ENCODE results near the gene PCYT2.

DNA sequence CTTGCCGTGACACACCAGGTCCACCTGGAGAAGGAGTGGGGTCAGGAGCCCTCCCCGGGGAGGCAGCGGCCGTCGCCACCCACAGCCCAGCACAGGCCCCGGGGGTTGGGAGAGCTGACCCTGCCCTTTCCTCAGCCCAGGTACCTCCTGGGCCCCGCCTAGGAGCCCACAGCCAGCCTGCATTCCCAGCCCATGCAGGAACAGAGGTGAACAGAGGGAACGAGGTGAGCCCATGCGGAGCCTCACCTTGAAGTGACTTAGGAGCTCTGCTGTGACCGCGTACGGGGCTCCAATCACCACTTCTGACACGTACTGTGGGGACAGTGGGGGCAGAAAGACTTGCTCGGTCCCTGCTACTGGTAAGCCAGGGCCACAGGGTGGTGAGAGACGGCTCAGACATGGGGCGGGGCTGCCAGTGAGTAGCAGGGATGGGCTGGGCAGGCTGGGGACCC is 5.7 kb downstream of the PCYT2 start:
- no peak for TF ChIP-seq ZNF507 (tag; conservative IDR thresholded peaks at IDR 0.05)
- TF ChIP-seq, protein P1, sequence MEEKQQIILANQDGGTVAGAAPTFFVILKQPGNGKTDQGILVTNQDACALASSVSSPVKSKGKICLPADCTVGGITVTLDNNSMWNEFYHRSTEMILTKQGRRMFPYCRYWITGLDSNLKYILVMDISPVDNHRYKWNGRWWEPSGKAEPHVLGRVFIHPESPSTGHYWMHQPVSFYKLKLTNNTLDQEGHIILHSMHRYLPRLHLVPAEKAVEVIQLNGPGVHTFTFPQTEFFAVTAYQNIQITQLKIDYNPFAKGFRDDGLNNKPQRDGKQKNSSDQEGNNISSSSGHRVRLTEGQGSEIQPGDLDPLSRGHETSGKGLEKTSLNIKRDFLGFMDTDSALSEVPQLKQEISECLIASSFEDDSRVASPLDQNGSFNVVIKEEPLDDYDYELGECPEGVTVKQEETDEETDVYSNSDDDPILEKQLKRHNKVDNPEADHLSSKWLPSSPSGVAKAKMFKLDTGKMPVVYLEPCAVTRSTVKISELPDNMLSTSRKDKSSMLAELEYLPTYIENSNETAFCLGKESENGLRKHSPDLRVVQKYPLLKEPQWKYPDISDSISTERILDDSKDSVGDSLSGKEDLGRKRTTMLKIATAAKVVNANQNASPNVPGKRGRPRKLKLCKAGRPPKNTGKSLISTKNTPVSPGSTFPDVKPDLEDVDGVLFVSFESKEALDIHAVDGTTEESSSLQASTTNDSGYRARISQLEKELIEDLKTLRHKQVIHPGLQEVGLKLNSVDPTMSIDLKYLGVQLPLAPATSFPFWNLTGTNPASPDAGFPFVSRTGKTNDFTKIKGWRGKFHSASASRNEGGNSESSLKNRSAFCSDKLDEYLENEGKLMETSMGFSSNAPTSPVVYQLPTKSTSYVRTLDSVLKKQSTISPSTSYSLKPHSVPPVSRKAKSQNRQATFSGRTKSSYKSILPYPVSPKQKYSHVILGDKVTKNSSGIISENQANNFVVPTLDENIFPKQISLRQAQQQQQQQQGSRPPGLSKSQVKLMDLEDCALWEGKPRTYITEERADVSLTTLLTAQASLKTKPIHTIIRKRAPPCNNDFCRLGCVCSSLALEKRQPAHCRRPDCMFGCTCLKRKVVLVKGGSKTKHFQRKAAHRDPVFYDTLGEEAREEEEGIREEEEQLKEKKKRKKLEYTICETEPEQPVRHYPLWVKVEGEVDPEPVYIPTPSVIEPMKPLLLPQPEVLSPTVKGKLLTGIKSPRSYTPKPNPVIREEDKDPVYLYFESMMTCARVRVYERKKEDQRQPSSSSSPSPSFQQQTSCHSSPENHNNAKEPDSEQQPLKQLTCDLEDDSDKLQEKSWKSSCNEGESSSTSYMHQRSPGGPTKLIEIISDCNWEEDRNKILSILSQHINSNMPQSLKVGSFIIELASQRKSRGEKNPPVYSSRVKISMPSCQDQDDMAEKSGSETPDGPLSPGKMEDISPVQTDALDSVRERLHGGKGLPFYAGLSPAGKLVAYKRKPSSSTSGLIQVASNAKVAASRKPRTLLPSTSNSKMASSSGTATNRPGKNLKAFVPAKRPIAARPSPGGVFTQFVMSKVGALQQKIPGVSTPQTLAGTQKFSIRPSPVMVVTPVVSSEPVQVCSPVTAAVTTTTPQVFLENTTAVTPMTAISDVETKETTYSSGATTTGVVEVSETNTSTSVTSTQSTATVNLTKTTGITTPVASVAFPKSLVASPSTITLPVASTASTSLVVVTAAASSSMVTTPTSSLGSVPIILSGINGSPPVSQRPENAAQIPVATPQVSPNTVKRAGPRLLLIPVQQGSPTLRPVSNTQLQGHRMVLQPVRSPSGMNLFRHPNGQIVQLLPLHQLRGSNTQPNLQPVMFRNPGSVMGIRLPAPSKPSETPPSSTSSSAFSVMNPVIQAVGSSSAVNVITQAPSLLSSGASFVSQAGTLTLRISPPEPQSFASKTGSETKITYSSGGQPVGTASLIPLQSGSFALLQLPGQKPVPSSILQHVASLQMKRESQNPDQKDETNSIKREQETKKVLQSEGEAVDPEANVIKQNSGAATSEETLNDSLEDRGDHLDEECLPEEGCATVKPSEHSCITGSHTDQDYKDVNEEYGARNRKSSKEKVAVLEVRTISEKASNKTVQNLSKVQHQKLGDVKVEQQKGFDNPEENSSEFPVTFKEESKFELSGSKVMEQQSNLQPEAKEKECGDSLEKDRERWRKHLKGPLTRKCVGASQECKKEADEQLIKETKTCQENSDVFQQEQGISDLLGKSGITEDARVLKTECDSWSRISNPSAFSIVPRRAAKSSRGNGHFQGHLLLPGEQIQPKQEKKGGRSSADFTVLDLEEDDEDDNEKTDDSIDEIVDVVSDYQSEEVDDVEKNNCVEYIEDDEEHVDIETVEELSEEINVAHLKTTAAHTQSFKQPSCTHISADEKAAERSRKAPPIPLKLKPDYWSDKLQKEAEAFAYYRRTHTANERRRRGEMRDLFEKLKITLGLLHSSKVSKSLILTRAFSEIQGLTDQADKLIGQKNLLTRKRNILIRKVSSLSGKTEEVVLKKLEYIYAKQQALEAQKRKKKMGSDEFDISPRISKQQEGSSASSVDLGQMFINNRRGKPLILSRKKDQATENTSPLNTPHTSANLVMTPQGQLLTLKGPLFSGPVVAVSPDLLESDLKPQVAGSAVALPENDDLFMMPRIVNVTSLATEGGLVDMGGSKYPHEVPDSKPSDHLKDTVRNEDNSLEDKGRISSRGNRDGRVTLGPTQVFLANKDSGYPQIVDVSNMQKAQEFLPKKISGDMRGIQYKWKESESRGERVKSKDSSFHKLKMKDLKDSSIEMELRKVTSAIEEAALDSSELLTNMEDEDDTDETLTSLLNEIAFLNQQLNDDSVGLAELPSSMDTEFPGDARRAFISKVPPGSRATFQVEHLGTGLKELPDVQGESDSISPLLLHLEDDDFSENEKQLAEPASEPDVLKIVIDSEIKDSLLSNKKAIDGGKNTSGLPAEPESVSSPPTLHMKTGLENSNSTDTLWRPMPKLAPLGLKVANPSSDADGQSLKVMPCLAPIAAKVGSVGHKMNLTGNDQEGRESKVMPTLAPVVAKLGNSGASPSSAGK (IDR thresholded peaks at IDR 0.05), result no peak
- TF ChIP-seq JUND (IDR thresholded peaks at IDR 0.05; ENCODE audit: borderline replicate concordance, low read depth, low read length), result no peak
- TF ChIP-seq JUND (tag; IDR thresholded peaks at IDR 0.05; ENCODE audit: borderline replicate concordance, low read depth, low read length), result no peak
- TF ChIP-seq CEBPB (tag; IDR thresholded peaks at IDR 0.05), result no peak
- no peak for TF ChIP-seq TCF7L2 (IDR thresholded peaks at IDR 0.05; ENCODE audit: low read depth, low read length)
- no peak for TF ChIP-seq PHF8 (IDR thresholded peaks at IDR 0.05; ENCODE audit: borderline replicate concordance, low read length)
- no peak for TF ChIP-seq CBX5 (IDR thresholded peaks at IDR 0.05; ENCODE audit: borderline replicate concordance, low read depth)
- no peak for TF ChIP-seq GTF2F1 (IDR thresholded peaks at IDR 0.05; ENCODE audit: low read depth, low read length)
- TF ChIP-seq, protein P2, sequence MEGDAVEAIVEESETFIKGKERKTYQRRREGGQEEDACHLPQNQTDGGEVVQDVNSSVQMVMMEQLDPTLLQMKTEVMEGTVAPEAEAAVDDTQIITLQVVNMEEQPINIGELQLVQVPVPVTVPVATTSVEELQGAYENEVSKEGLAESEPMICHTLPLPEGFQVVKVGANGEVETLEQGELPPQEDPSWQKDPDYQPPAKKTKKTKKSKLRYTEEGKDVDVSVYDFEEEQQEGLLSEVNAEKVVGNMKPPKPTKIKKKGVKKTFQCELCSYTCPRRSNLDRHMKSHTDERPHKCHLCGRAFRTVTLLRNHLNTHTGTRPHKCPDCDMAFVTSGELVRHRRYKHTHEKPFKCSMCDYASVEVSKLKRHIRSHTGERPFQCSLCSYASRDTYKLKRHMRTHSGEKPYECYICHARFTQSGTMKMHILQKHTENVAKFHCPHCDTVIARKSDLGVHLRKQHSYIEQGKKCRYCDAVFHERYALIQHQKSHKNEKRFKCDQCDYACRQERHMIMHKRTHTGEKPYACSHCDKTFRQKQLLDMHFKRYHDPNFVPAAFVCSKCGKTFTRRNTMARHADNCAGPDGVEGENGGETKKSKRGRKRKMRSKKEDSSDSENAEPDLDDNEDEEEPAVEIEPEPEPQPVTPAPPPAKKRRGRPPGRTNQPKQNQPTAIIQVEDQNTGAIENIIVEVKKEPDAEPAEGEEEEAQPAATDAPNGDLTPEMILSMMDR (IDR thresholded peaks at IDR 0.05 in 2 of 3, conservative IDR thresholded peaks at IDR 0.05 in 1 of 3; ENCODE audit: insufficient read depth in 2 of 3, low read depth in 1 of 3, low read length in 3 of 3), result no peak
- TF ChIP-seq MAZ (CRISPR knock-in tag; conservative IDR thresholded peaks at IDR 0.05 in 1 of 2, IDR thresholded peaks at IDR 0.05 in 1 of 2), result no peak
- TF ChIP-seq HDAC6 (IDR thresholded peaks at IDR 0.05; ENCODE audit: low read depth, low read length), result no peak
- TF ChIP-seq, protein P3, sequence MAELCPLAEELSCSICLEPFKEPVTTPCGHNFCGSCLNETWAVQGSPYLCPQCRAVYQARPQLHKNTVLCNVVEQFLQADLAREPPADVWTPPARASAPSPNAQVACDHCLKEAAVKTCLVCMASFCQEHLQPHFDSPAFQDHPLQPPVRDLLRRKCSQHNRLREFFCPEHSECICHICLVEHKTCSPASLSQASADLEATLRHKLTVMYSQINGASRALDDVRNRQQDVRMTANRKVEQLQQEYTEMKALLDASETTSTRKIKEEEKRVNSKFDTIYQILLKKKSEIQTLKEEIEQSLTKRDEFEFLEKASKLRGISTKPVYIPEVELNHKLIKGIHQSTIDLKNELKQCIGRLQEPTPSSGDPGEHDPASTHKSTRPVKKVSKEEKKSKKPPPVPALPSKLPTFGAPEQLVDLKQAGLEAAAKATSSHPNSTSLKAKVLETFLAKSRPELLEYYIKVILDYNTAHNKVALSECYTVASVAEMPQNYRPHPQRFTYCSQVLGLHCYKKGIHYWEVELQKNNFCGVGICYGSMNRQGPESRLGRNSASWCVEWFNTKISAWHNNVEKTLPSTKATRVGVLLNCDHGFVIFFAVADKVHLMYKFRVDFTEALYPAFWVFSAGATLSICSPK (IDR thresholded peaks at IDR 0.05; ENCODE audit: borderline replicate concordance), result no peak
- TF ChIP-seq STAT5B (CRISPR knock-in tag; IDR thresholded peaks at IDR 0.05), result no peak
